ENCODE measurements around the gene DDX31.

DDX31 gene

GRCh38 chr9:132622159-132622558 is 47.6 kb downstream of the DDX31 start:
- TF ChIP-seq CTCF (IDR thresholded peaks at IDR 0.05): no peak

- no peak for TF ChIP-seq CTCF (IDR thresholded peaks at IDR 0.05)
Measured at GRCh38 chr9:132616725-132617124, 53.1 kb downstream of the DDX31 start.

GRCh38 chr9:132615774-132616173 is 54.0 kb downstream of the DDX31 start:
- TF ChIP-seq CTCF (IDR thresholded peaks at IDR 0.05): no peak

- TF ChIP-seq CTCF (IDR thresholded peaks at IDR 0.05): no peak
Measured at GRCh38 chr9:132614324-132614723, 55.5 kb downstream of the DDX31 start.

- TF ChIP-seq CTCF (IDR thresholded peaks at IDR 0.05): no peak
Measured at GRCh38 chr9:132610661-132611060, 59.1 kb downstream of the DDX31 start.

GRCh38 chr9:132609829-132610228 is 60.0 kb downstream of the DDX31 start:
- TF ChIP-seq CTCF (IDR thresholded peaks at IDR 0.05): no peak

GRCh38 chr9:132609184-132609583 is 60.6 kb downstream of the DDX31 start:
- no peak for TF ChIP-seq CTCF (IDR thresholded peaks at IDR 0.05)

GRCh38 chr9:132606066-132606465 is 63.7 kb downstream of the DDX31 start:
- TF ChIP-seq CTCF (IDR thresholded peaks at IDR 0.05): no peak

All from LNCAP (cell line).